Esophagus (tissue), 2 donors: ENCODE data around the gene NEGR1. TPM values are rescaled to one million over a fixed set of nuclear protein-coding genes. Genes with fewer than 3 reads are reported as not detected.

Experiments used
- H3K27ac ChIP-seq, 2 donors: one replicate each; pipeline ENCODE4 v1.5.1; 2013; ENCODE audit warnings: low read depth in 2 of 2, mild to moderate bottlenecking in 2 of 2, inconsistent platforms in 1 of 2, low read length in 1 of 2, moderate library complexity in 1 of 2
- H3K27me3 ChIP-seq, 2 donors: one replicate each; pipeline ENCODE4 v1.6.1; 2013; ENCODE audit warnings: low read length in 2 of 2, control low read depth in 1 of 2, mild to moderate bottlenecking in 1 of 2; ENCODE audit not compliant: insufficient read depth in 2 of 2, control insufficient read depth in 1 of 2
- H3K36me3 ChIP-seq, 2 donors: one replicate each; pipeline ENCODE4 v1.6.1; 2013; ENCODE audit warnings: low read length in 1 of 2; ENCODE audit not compliant: control insufficient read depth in 2 of 2, insufficient read depth in 2 of 2
- H3K4me1 ChIP-seq, 2 donors: one replicate each; pipeline ENCODE4 v1.6.1; 2013; ENCODE audit warnings: low read length in 1 of 2; ENCODE audit not compliant: control insufficient read depth in 2 of 2, insufficient read depth in 2 of 2
- H3K4me3 ChIP-seq, 2 donors: one replicate each; pipeline ENCODE4 v1.5.1; 2013; ENCODE audit warnings: low read length in 2 of 2, mild to moderate bottlenecking in 2 of 2, low read depth in 1 of 2, moderate library complexity in 1 of 2
- H3K9me3 ChIP-seq, 2 donors: one replicate each; pipeline ENCODE4 v1.6.1; 2013; ENCODE audit warnings: mild to moderate bottlenecking in 2 of 2, low read depth in 1 of 2, low read length in 1 of 2, moderate library complexity in 1 of 2; ENCODE audit not compliant: control insufficient read depth in 2 of 2, insufficient read depth in 1 of 2
- WGBS, 2 donors: extraction: QIAGEN DNeasy Blood & Tissue Kit; methylation state at CpG; one replicate each; pipeline ENCODE4 v1.1.7; 2013; 5-methylcytosine and 5-hydroxymethylcytosine counted together
- polyA plus RNA-seq, 2 donors: library from polyadenylated mRNA; stranded (reverse); fragments of 200-250 nt; gene quantifications; one replicate each; pipeline ENCODE4 v1.2.3, GENCODE V29; 2013
- donor health status: healthy with polysubstance abuse.
- donor health status: Bipolar disorder and iron deficiency.

The NEGR1 gene
- polyA plus RNA-seq, 2 donors = 0.59 to 1.4 TPM

- WGBS, 2 donors = 65 to 69% methylated on average over 1 of the region's 1 CpG
- Histone ChIP-seq H3K4me1 (no peaks in the 10 kb centered on the region), H3K9me3 (no peaks in the 10 kb centered on the region), H3K27ac (no peak overlapping the region), H3K4me3 (no peak overlapping the region), H3K27me3 (no peaks in the 10 kb centered on the region), H3K36me3 (no peaks in the 10 kb centered on the region)
Observed at GRCh38 chr1:71434240-71434639, 848.1 kb downstream of the NEGR1 start.

- no peaks in the 10 kb centered on the region for H3K9me3 ChIP-seq
- H3K27me3 ChIP-seq = no peaks in the 10 kb centered on the region
Observed at GRCh38 chr1:71428029-71428428, 854.3 kb downstream of the NEGR1 start.

GRCh38 chr1:71427066-71427465, 855.3 kb downstream of the NEGR1 start:
- 80 to 88% methylated on average over 3 of the region's 3 CpGs for WGBS, 2 donors
- H3K4me3 ChIP-seq = no peak overlapping the region
- no peak overlapping the region for H3K27ac ChIP-seq
- H3K36me3 ChIP-seq = no peaks in the 10 kb centered on the region
- no peaks in the 10 kb centered on the region for H3K9me3 ChIP-seq
- no peaks in the 10 kb centered on the region for H3K4me1 ChIP-seq
- H3K27me3 ChIP-seq = no peaks in the 10 kb centered on the region

More at GRCh38 chr1:71428029-71428428, 854.3 kb downstream of the NEGR1 start:
- H3K4me1 ChIP-seq = no peaks in the 10 kb centered on the region
- no peaks in the 10 kb centered on the region for H3K36me3 ChIP-seq
- no peak overlapping the region for H3K27ac ChIP-seq
- no peak overlapping the region for H3K4me3 ChIP-seq
- 57 to 63% methylated on average over 1 of the region's 1 CpG for WGBS, 2 donors

- H3K4me1 ChIP-seq = no peaks in the 10 kb centered on the region
- H3K4me3 ChIP-seq = no peak overlapping the region
- H3K27me3 ChIP-seq = no peaks in the 10 kb centered on the region
- no peaks in the 10 kb centered on the region for H3K9me3 ChIP-seq
- no peak overlapping the region for H3K27ac ChIP-seq
- no peaks in the 10 kb centered on the region for H3K36me3 ChIP-seq
Observed at GRCh38 chr1:71424536-71424935, 857.8 kb downstream of the NEGR1 start.

GRCh38 chr1:71422221-71422620, 860.1 kb downstream of the NEGR1 start:
- Histone ChIP-seq H3K27ac (no peak overlapping the region), H3K4me3 (no peak overlapping the region), H3K4me1 (no peaks in the 10 kb centered on the region), H3K9me3 (no peaks in the 10 kb centered on the region), H3K27me3 (no peaks in the 10 kb centered on the region), H3K36me3 (no peaks in the 10 kb centered on the region)
- WGBS, 2 donors = 65 to 67% methylated on average over 6 of the region's 6 CpGs

GRCh38 chr1:71417421-71417820, 864.9 kb downstream of the NEGR1 start:
- no peak overlapping the region for H3K4me3 ChIP-seq
- 61 to 65% methylated on average over 3 of the region's 3 CpGs for WGBS, 2 donors
- H3K27me3 ChIP-seq = no peaks in the 10 kb centered on the region
- H3K4me1 ChIP-seq = no peaks in the 10 kb centered on the region
- no peaks in the 10 kb centered on the region for H3K36me3 ChIP-seq
- H3K9me3 ChIP-seq = no peaks in the 10 kb centered on the region
- H3K27ac ChIP-seq = no peak overlapping the region

- Histone ChIP-seq H3K27me3 (no peaks in the 10 kb centered on the region), H3K36me3 (no peaks in the 10 kb centered on the region), H3K9me3 (no peaks in the 10 kb centered on the region), H3K27ac (no peak overlapping the region), H3K4me1 (no peaks in the 10 kb centered on the region), H3K4me3 (no peak overlapping the region)
- WGBS, 2 donors = 28 to 31% methylated on average over 2 of the region's 2 CpGs
Observed at GRCh38 chr1:71414179-71414578, 868.2 kb downstream of the NEGR1 start.

- Histone ChIP-seq H3K9me3 (no peaks in the 10 kb centered on the region), H3K27ac (no peak overlapping the region), H3K4me1 (no peaks in the 10 kb centered on the region), H3K27me3 (no peaks in the 10 kb centered on the region), H3K36me3 (no peaks in the 10 kb centered on the region), H3K4me3 (no peak overlapping the region)
- 37 to 43% methylated on average over 3 of the region's 3 CpGs for WGBS, 2 donors
Observed at GRCh38 chr1:71413441-71414175, 868.7 kb downstream of the NEGR1 start.

- Histone ChIP-seq H3K36me3 (no peaks in the 10 kb centered on the region), H3K9me3 (peaks cover 0 to 3% of the 10 kb centered on the region in 2 donors), H3K27ac (no peak overlapping the region), H3K4me1 (no peaks in the 10 kb centered on the region), H3K4me3 (no peak overlapping the region), H3K27me3 (no peaks in the 10 kb centered on the region)
Observed at GRCh38 chr1:71400050-71400449, 882.3 kb downstream of the NEGR1 start.

GRCh38 chr1:71399594-71399993, 882.7 kb downstream of the NEGR1 start:
- H3K27me3 ChIP-seq = no peaks in the 10 kb centered on the region
- no peak overlapping the region for H3K4me3 ChIP-seq
- peaks cover 0 to 3% of the 10 kb centered on the region in 2 donors for H3K9me3 ChIP-seq
- H3K4me1 ChIP-seq = no peaks in the 10 kb centered on the region
- H3K36me3 ChIP-seq = no peaks in the 10 kb centered on the region
- WGBS, 2 donors = 55 to 59% methylated on average over 2 of the region's 2 CpGs
- H3K27ac ChIP-seq = no peak overlapping the region
